SIG-M5 treated with dmso at 0.1 percent for 504 hours (cell line): ENCODE measurements around the gene MTMR2.
A peak's percentile ranks its signal among the peaks of the same experiment; 100 is the strongest.
"Not testable (repeated sequence)": the region's sequence is repeated elsewhere in the genome, so short reads cannot be mapped to it uniquely, and the experiment has no call there.

Experiments used
- DNase-seq: peaks from one replicate; lab custom pipeline; 2025; ENCODE audit not compliant: unreplicated experiment; lab: John Stamatoyannopoulos, UW

MTMR2 gene

DNA sequence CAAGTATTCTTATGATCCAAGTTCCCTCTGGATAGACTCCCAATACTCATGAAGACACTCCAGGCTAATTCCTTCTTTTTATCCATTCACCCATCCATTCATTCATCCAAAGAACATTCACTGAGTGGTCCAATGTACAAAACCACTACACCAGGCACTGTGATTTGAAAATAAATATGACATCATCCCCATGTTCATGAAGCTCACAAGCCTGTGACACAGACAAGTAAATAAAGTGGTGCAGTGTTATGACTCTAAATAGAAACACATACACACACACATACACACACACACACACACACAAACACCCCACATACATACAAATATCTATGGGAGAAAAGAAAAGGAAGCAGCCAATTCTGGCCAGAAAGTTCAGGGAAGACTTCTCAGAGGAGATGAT lies 35.5 kb downstream of the MTMR2 start:
- no peak for DNase-seq

DNA sequence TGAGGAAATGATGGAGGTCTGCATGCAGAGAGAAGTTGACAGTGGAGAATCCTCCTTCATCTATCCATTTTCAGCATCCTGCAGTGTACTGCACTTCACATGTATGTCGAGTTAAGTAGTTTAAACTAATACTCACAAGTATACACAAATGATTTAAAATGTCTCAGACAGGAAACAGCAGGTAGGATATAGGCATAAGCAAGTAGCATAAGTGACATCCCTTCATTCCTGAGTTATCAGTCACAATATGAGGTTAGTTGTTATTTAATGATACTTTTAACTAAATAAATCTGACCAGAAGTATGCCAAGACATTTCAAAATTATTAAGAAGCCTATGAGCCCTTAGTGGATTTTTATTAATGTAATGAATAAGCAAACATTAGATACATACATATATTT lies 37.4 kb downstream of the MTMR2 start:
- no peak for DNase-seq

DNA sequence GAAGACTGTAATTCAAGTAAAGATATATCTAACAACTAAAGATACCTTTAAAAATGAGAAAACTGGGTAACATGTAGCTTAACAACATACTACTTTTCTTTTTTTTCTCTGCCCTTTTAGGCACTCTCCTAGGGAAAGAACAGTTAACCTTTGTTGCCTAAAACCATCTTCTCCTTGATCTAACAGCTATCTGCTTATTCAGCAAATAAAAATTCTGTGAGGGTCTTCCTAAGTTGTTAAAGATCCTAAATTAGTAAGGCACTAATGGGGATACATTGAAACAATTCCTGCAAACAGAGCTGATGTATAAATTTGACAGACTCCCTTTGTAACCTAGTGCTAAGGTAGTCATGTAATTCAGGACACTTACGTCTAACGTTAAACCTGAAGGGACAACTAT lies 39.1 kb downstream of the MTMR2 start:
- no peak for DNase-seq

DNA sequence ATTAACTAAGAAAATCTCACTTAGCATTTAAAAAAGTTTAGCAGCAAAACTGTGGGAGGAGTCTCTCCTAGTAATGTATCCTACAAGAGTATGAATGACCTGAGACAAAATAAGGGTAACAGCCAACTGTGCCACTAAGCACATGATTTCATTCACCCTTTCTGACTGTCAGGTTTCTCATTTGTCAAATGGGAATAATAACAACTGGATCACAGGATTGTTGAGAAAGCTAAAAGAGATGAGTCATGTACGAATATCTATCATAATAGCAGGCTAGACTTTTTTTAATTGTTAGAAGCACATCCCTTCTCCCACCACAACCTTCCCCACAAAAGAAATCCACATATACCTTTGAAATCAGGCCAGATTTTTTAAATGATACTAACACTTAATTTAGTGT lies 39.5 kb downstream of the MTMR2 start:
- no peak for DNase-seq

DNA sequence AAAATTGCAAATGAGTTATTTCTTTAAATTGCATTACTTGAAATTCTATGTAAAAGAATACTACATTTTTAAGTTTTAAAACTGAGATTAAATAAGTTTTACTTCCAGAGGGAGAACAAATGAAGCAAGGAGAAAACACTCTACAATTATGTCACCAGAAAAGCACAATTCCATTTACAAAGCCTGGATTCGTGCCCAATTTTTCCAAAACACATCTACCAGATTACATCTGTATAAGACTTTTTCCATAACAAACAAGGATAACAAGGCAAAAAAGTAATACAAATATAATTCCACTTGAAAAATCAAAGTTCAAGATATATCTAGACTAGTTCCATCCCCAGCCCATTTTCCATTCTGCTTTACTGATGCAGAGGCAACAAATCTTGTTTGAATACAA lies 40.5 kb downstream of the MTMR2 start:
- no peak for DNase-seq

DNA sequence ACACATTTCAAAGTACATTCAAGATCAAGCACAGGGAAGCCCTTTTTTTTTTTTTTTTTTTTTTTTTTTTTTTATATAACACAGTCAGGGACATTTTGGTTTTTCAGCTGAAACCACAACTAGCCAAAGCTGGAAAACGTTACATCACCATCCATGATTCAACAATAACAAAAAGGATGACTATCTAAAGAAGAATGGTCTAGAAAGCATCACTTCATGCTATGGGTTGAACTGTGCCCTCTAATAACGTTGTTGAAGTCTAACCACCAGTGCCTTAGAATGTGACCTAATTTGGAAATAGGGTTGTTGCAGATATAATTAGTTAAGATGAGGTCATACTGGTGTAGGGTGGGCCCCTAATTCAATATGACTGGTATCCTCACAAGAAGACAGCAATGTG lies 46.6 kb downstream of the MTMR2 start:
- DNase-seq: peak; percentile 30

DNA sequence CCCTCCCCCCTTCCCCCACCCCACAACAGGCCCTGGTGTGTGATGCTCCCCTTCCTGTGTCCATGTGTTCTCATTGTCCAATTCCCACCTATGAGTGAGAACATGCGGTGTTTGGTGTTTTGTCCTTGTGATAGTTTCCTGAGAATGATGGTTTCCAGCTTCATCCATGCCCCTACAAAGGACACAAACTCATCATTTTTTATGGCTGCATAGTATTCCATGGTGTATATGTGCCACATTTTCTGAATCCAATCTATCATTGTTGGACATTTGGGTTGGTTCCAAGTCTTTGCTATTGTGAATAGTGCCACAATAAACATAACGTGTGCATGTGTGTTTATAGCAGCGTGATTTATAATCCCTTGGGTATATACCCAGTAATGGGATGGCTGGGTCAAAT lies 53.0 kb downstream of the MTMR2 start:
- not testable (repeated sequence) for DNase-seq

DNA sequence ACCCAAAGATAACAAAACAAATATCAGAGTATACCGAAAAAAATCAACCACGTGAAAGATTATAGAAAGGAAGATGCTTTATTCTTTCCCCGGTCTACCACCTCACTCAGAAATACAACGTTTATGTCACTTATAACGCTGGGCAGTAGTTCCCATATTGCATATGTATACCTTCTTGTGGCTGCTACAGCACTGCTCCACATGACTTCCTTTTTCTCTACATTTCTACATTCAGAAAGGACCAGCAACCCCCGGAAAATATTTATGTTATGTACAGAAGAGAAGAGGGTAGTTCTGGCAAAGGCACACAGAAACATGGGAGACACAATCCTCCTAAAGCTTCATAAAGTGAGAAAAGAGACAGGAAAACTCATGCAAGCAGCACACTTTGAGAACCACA lies 56.8 kb downstream of the MTMR2 start:
- DNase-seq: peak; percentile 4

DNA sequence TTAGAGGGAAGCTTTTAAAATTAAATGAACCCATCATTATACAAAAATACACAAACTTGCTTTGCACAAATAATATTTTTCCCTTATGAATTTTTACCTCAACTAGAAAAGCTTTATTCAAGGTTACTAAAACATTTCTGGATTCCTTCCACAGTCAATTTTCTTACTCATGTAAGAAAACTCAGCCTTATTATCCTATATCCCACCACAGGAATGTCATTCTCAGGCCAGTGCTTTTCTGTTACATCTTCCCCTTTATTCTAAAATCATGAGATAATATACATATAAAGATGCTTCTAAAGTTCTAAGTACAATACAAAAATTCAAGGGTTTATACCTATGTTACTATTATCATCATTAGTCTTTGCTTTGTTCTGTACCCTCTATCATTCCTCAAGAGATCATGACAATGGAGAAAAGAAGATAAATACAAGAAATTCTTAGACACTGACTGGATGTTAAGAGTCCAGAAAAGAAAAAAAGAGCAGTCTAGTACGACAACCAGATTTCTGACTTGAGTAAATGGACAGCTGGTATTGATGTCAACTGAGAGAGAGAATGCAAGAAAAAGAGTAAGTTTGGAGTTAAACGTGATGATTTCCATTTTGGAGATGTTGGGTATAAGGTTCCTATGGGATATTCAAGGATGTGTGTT lies 60.3 kb downstream of the MTMR2 start:
- no peak for DNase-seq

DNA sequence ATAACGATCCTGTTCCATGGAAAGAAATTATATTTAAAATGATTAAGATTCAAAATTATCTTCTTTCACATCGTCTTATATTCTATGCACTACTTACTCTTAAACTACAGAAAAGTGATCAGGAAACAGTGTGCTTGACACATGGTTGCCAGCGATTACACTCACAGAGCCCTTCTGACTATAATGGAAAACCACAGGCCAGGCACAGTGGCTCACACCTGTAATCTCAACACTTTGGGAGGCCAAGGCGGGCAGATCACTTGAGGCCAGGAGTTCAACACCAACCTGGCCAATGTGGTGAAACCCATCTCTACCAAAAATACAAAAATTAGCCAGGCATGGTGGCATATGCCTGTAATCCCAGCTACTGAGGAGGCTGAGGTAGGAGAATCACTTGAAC lies 63.9 kb downstream of the MTMR2 start:
- DNase-seq: not testable (repeated sequence)

DNA sequence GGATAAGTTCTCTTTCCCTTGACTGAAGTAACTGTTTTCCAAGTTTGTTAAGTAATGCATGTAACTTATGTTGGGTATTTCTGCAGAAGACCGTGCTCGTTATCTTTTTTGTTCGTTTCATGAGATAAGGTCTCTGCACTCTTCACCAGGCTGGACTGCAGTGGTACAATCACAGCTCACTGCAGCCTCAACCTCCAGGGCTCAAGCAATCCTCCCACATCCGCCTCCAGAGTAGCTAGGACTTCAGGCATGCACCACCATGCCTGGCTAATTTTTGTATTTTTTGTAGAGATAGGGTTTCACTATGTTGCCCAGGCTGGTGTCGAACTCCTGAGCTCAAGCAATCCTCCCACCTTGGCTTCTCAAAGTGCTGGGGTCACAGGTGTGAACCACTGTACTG lies 69.5 kb downstream of the MTMR2 start:
- not testable (repeated sequence) for DNase-seq

DNA sequence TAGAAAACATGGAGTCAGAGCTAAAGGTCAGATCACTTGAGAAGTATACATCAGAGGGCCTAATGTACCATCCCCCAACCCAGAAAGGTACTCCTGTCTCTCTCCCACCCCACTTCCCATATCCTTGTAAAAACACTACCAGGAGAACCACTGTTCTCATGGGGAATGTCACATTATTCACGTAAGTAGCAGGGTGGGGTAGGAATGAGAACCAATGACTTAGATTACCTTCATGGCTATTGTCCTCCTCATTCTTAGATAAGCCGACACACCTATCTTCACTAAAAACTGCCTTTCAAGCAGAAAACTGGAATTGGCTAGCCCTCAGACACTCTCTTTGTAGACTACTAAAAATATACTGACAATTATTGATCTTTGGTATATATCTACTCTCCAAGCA lies 70.0 kb downstream of the MTMR2 start:
- DNase-seq: no peak

DNA sequence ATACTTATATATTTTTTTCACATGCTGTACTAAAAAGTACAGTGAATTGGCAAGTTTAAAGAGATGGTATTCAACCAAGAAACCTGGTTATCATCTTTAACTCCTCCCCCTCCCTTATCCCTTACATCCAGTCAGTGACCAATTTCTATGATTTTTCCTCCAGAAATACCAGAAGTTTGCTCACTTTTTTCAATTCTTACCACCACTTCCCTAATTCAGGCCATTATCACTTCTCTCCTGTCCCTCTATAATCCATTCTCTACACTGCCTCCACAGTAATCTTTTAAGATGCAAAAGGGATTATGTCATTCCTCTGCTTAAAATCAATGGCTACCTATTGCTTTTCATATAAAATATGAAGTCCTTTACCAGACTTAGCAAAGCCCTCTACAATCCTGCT lies 70.8 kb downstream of the MTMR2 start:
- DNase-seq: no peak

DNA sequence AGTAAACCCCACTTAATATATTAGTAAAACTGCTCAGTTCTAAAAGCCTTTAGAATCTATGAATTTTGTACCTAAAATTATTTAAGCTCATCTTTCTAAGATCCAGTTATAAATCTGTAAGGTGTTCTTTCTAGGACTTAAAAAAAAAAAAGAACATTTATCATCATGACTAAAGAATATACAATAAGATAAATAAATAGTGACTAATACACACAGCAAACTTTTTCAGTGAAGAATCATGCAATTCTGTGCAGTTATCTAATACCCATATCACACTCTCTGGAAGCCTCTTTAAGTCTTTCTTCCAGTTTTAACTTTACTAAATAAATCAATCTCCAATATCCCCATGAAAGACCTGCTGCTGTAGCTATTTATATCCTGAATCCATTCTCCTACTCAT lies 73.8 kb downstream of the MTMR2 start:
- no peak for DNase-seq

DNA sequence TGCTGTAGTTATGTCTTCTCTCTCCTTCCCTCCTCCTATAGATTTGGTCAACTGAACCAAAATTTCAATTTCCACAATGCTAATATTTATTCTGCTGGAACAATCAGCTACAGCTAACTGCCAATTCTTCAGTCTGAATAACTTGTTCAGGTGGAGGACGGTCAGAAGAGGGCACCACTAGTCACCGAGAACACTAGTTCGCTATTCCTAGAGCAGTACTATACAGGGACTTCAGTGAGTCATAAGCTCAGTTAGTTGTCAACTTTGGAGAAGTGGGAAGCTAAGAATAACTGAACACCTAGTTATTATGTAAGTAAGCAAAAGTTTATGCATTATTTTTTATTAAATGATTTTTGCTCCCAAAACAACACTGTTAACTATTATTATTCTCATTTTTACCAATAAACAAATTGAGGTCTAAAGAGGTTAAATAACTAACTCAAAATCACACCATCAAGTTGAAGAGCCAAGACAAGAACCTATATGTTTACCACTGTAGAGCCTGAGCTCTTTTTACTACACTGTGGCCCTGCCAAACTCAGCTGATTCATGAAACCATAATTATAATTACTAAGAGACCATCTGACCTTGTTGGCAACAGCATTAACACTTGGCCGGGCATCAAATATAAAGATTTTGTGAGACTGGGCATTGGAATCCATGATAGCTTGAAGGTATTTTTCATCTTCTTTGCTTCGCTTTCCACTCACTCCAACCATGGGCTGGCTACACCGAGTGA lies 74.7 kb downstream of the MTMR2 start:
- DNase-seq: peak; percentile 64

DNA sequence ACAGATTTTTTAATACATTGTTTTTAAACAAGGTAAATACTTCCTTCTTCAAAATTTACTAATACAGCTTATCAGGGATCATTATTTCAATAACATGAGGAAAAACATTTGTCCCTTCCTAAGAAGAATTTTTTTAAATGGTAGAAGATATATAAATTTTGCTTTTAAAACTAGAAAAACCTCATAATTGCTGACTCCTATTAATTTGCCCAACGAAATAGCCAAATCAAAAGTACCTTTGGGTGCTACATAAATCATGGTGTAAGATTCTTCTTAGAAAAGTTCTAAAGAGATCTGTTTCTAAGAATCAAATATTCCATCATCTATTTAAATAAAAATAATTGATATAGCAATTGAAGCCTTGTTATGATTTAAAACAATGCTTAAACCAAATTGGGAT lies 78.7 kb downstream of the MTMR2 start:
- no peak for DNase-seq

DNA sequence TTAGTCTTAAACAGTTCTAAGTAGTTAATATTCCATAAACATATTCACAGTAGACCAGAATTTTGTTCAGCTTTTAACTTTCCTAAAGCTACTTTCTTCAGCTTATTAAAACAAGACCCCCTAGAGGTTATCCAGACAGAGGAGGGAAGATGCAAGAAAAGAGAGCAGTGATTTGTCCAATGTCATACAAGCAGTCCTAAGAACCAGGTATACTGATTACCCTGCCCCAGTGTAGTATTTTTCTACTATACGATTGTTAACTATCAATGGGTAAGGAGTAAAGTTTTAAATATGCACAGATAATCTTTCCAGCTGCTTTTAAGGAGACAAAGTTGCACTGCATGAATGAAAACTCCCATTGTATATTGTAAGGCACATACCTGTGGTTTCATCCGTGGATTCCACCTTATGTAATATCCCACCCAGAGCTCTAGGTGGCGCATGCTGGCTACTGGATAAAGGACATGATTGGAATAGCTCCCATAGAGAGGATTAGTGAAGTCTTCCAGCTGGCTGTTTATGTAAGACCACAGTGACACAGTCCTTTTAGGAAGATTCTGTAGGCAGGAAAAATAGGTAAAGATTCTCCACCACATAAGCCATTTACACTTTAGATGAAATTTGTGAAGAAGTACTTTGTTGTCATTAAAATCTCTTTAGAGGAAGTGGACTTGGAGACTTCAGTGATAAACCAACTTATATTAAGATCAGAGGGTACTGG lies 88.0 kb downstream of the MTMR2 start:
- DNase-seq: peak; percentile 48

DNA sequence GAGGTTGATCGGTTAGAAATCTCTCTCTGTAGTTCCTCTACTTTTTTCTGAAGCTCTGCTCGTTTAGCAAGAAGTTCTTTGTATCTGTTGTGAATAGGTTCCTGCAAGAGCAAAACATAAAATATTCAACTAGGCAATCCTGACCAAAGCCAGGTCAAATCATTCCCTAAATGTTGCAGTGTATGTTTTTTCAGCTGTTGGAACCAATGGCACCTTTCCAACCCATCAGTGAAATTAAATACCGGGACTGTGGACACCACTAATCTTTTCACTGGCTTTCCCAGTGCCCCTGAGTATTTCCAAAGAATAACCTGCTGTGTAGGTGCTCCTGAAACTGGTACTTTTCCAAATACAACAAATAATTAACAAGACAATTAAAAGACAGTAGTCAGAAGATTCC lies 88.6 kb downstream of the MTMR2 start:
- no peak for DNase-seq

DNA sequence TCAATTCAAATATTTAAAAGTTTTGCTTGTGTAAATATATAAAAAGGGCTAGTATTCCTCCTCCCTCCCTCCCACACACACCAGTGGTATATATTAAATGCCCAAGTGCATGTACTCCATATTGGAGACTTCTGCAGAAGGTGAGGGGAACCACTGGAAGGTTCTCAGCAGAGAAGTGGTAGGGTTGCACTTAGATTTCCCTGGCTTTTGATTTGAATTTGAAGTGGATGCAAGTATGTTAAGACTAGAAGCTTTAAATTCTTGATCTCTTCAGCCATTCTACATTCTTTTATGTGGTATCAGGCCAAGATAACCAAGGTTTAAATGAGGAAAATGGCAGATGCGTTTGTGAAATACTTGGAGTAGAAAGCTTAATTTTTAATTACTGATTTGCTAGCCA lies 90.5 kb downstream of the MTMR2 start:
- no peak for DNase-seq

DNA sequence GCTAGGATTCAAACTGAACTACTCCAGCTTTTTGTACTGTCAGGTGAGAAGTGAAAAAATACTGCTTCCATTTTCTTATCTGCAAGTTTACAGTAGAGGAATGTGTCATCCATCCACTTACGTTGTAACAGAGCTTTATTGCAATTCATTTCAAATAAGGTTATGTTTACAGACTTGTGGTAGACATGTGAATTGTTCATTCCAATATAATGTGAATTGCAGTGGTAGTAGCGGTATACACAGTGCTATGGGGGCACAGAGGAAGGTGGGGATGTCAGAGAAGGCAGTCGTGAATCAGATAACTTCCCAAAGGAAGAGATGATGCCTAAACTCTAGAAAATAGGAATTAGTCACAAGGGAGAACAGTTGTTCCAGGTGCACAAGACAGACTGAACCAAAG lies 91.1 kb downstream of the MTMR2 start:
- no peak for DNase-seq

DNA sequence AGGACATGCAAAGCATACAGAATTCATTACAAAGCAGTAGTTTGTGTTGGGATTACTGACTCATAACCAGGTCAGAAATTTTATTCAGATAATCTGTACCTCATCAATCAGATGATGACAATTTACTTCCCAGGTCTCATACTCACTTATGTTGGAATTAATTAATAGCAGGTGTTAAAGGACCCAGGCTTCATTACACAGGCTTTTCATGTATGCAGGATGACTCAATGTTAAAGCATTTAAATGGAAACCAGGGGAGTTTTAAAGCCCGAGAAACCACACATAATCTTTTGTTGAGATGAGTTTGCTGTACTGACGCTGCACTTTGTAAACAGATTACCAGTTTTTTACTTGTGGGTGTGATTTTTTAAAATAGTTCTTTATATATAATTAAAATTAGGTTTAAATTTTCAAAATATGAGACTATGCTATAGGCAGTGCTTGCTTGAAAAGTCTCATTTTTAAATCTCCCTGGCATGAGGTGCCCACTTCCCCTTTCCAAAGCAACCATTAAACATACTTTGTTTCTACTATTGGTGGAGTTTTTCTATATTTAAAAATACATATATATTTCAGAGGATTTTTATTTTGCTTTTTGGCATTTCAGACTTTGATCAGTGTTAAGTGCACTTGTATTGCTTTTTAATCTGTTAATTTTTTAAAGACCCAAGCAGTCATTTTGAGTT lies 92.6 kb downstream of the MTMR2 start:
- no peak for DNase-seq
